Measurements from ENCODE around the gene HARBI1. TPM values are rescaled to one million over a fixed set of nuclear protein-coding genes. Genes with fewer than 3 reads are reported as not detected.

The HARBI1 gene
- total RNA-seq, 1 experiment from 2014 or later = 4.4 TPM

- TF ChIP-seq, protein P1, sequence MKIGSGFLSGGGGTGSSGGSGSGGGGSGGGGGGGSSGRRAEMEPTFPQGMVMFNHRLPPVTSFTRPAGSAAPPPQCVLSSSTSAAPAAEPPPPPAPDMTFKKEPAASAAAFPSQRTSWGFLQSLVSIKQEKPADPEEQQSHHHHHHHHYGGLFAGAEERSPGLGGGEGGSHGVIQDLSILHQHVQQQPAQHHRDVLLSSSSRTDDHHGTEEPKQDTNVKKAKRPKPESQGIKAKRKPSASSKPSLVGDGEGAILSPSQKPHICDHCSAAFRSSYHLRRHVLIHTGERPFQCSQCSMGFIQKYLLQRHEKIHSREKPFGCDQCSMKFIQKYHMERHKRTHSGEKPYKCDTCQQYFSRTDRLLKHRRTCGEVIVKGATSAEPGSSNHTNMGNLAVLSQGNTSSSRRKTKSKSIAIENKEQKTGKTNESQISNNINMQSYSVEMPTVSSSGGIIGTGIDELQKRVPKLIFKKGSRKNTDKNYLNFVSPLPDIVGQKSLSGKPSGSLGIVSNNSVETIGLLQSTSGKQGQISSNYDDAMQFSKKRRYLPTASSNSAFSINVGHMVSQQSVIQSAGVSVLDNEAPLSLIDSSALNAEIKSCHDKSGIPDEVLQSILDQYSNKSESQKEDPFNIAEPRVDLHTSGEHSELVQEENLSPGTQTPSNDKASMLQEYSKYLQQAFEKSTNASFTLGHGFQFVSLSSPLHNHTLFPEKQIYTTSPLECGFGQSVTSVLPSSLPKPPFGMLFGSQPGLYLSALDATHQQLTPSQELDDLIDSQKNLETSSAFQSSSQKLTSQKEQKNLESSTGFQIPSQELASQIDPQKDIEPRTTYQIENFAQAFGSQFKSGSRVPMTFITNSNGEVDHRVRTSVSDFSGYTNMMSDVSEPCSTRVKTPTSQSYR (CRISPR knock-in tag; IDR thresholded peaks at IDR 0.05) = no peak
- TF ChIP-seq, protein P2, sequence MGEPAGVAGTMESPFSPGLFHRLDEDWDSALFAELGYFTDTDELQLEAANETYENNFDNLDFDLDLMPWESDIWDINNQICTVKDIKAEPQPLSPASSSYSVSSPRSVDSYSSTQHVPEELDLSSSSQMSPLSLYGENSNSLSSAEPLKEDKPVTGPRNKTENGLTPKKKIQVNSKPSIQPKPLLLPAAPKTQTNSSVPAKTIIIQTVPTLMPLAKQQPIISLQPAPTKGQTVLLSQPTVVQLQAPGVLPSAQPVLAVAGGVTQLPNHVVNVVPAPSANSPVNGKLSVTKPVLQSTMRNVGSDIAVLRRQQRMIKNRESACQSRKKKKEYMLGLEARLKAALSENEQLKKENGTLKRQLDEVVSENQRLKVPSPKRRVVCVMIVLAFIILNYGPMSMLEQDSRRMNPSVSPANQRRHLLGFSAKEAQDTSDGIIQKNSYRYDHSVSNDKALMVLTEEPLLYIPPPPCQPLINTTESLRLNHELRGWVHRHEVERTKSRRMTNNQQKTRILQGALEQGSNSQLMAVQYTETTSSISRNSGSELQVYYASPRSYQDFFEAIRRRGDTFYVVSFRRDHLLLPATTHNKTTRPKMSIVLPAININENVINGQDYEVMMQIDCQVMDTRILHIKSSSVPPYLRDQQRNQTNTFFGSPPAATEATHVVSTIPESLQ (CRISPR knock-in tag; IDR thresholded peaks at IDR 0.05) = no peak
- no peak for TF ChIP-seq SP1 (CRISPR knock-in tag; conservative IDR thresholded peaks at IDR 0.05)
- TF ChIP-seq, protein P3, sequence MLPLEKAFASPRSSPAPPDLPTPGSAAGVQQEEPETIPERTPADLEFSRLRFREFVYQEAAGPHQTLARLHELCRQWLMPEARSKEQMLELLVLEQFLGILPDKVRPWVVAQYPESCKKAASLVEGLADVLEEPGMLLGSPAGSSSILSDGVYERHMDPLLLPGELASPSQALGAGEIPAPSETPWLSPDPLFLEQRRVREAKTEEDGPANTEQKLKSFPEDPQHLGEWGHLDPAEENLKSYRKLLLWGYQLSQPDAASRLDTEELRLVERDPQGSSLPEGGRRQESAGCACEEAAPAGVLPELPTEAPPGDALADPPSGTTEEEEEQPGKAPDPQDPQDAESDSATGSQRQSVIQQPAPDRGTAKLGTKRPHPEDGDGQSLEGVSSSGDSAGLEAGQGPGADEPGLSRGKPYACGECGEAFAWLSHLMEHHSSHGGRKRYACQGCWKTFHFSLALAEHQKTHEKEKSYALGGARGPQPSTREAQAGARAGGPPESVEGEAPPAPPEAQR (CRISPR knock-in tag; IDR thresholded peaks at IDR 0.05) = no peak
- TF ChIP-seq, protein P4, sequence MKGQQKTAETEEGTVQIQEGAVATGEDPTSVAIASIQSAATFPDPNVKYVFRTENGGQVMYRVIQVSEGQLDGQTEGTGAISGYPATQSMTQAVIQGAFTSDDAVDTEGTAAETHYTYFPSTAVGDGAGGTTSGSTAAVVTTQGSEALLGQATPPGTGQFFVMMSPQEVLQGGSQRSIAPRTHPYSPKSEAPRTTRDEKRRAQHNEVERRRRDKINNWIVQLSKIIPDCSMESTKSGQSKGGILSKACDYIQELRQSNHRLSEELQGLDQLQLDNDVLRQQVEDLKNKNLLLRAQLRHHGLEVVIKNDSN (CRISPR knock-in tag; IDR thresholded peaks at IDR 0.05) = no peak
- TF ChIP-seq SMAD3 (CRISPR knock-in tag; IDR thresholded peaks at IDR 0.05; ENCODE audit: borderline replicate concordance) = no peak
- TF ChIP-seq ZNF263 (CRISPR knock-in tag; IDR thresholded peaks at IDR 0.05; ENCODE audit: low read depth) = no peak
- TF ChIP-seq, protein P5, sequence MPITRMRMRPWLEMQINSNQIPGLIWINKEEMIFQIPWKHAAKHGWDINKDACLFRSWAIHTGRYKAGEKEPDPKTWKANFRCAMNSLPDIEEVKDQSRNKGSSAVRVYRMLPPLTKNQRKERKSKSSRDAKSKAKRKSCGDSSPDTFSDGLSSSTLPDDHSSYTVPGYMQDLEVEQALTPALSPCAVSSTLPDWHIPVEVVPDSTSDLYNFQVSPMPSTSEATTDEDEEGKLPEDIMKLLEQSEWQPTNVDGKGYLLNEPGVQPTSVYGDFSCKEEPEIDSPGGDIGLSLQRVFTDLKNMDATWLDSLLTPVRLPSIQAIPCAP (CRISPR knock-in tag; IDR thresholded peaks at IDR 0.05) = no peak
- TF ChIP-seq JAZF1 (CRISPR knock-in tag; IDR thresholded peaks at IDR 0.05) = no peak
- no peak for TF ChIP-seq OVOL2 (CRISPR knock-in tag; IDR thresholded peaks at IDR 0.05; ENCODE audit: borderline replicate concordance)
- TF ChIP-seq KAT7 (CRISPR knock-in tag; IDR thresholded peaks at IDR 0.05; ENCODE audit: borderline replicate concordance) = no peak
- no peak for TF ChIP-seq ATF1 (CRISPR knock-in tag; IDR thresholded peaks at IDR 0.05)
- no peak for TF ChIP-seq HMGA2 (CRISPR knock-in tag; IDR thresholded peaks at IDR 0.05)
- no peak for TF ChIP-seq E2F5 (CRISPR knock-in tag; IDR thresholded peaks at IDR 0.05)
These were observed 56.6 kb downstream of the HARBI1 start (continued) for GRCh38 chr11:46560300-46560991.

GRCh38 chr11:46559815-46560214, 57.2 kb downstream of the HARBI1 start:
- DNase-seq (ENCODE audit: low spot score) = no peak
- no peak overlapping the region for H3K4me3 Mint-ChIP-seq
- no peak for ATAC-seq
- H3K4me1 Mint-ChIP-seq = peaks cover 9% of the 10 kb centered on the region
- TF ChIP-seq OVOL2 (CRISPR knock-in tag; IDR thresholded peaks at IDR 0.05; ENCODE audit: borderline replicate concordance) (no peak), ZNF232 (CRISPR knock-in tag; IDR thresholded peaks at IDR 0.05) (no peak), HMGA2 (CRISPR knock-in tag; IDR thresholded peaks at IDR 0.05) (no peak), EMX1 (CRISPR knock-in tag; IDR thresholded peaks at IDR 0.05) (no peak), MAX (CRISPR knock-in tag; IDR thresholded peaks at IDR 0.05) (no peak)
- TF ChIP-seq, protein P6, sequence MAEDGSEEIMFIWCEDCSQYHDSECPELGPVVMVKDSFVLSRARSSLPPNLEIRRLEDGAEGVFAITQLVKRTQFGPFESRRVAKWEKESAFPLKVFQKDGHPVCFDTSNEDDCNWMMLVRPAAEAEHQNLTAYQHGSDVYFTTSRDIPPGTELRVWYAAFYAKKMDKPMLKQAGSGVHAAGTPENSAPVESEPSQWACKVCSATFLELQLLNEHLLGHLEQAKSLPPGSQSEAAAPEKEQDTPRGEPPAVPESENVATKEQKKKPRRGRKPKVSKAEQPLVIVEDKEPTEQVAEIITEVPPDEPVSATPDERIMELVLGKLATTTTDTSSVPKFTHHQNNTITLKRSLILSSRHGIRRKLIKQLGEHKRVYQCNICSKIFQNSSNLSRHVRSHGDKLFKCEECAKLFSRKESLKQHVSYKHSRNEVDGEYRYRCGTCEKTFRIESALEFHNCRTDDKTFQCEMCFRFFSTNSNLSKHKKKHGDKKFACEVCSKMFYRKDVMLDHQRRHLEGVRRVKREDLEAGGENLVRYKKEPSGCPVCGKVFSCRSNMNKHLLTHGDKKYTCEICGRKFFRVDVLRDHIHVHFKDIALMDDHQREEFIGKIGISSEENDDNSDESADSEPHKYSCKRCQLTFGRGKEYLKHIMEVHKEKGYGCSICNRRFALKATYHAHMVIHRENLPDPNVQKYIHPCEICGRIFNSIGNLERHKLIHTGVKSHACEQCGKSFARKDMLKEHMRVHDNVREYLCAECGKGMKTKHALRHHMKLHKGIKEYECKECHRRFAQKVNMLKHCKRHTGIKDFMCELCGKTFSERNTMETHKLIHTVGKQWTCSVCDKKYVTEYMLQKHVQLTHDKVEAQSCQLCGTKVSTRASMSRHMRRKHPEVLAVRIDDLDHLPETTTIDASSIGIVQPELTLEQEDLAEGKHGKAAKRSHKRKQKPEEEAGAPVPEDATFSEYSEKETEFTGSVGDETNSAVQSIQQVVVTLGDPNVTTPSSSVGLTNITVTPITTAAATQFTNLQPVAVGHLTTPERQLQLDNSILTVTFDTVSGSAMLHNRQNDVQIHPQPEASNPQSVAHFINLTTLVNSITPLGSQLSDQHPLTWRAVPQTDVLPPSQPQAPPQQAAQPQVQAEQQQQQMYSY (CRISPR knock-in tag; IDR thresholded peaks at IDR 0.05) = no peak
- TF ChIP-seq, protein P4 (CRISPR knock-in tag; IDR thresholded peaks at IDR 0.05) = no peak
- no peak overlapping the region for H3K27ac Mint-ChIP-seq
- ChIA-PET CTCF (interaction anchor here (2.1 kb wide), 1 partner anchor 208 kb away, joined by 6 read pairs; no protein-coding TSS in a partner anchor), POLR2A (no interaction called here)
- H3K36me3 Mint-ChIP-seq = no peaks in the 10 kb centered on the region
- no peaks in the 10 kb centered on the region for H3K9me3 Mint-ChIP-seq
- no peaks in the 10 kb centered on the region for H3K27me3 Mint-ChIP-seq (ENCODE audit: low read depth)
